HL-60 (cell line): Measurements from ENCODE around the gene FSTL5.

ENCODE experiments used
- DNase-seq, 2 experiments: peaks; one replicate each; pipeline ENCODE4 v3.0.0-alpha.2; 2010 to 2020; ENCODE audit warnings: low read depth in 1 of 2, low spot score in 1 of 2
- H3K27ac ChIP-seq: fragments of 250-450 bp; sonication (Bioruptor Pico); replicated peaks from 2 replicates; pipeline ENCODE4 v1.5.1; 2020; ENCODE audit warnings: mild to moderate bottlenecking, moderate library complexity
- H3K27me3 ChIP-seq: fragments of 250-450 bp; sonication (Bioruptor Pico); 2 replicates; pipeline ENCODE4 v1.5.1; 2021; ENCODE audit warnings: mild to moderate bottlenecking, moderate library complexity; ENCODE audit not compliant: insufficient read depth, poor library complexity, severe bottlenecking
- H3K4me3 ChIP-seq: replicated peaks from 2 replicates; pipeline ENCODE4 v1.5.1; 2011; ENCODE audit warnings: mild to moderate bottlenecking, control low read depth, low read length; ENCODE audit not compliant: insufficient read depth
- CTCF ChIP-seq: IDR thresholded peaks from one replicate; pipeline ENCODE4 v1.5.1; 2011; ENCODE audit warnings: low read length, control low read depth, inconsistent platforms; ENCODE audit not compliant: insufficient read depth
- GABPA ChIP-seq: IDR thresholded peaks from 2 replicates; pipeline ENCODE4 v1.6.1; 2012; ENCODE audit warnings: low read depth
- POLR2AphosphoS5 ChIP-seq: IDR thresholded peaks from 2 replicates; pipeline ENCODE4 v1.6.1; 2012; ENCODE audit warnings: low read depth
- REST ChIP-seq: IDR thresholded peaks from 2 replicates; pipeline ENCODE4 v1.6.1; 2012; ENCODE audit warnings: low read depth; ENCODE audit not compliant: insufficient replicate concordance
- SPI1 ChIP-seq: IDR thresholded peaks from 2 replicates; pipeline ENCODE4 v1.6.1; 2012; ENCODE audit warnings: low read depth, mild to moderate bottlenecking, borderline replicate concordance

Gene FSTL5

GRCh38 chr4:161498155-161498554 lies 665.6 kb downstream of the FSTL5 start:
- TF ChIP-seq SPI1 (no peak), POLR2AphosphoS5 (no peak), REST (no peak), GABPA (no peak)
- DNase-seq = no peak
- no peak overlapping the region for H3K4me3 ChIP-seq
- no peak overlapping the region for H3K27ac ChIP-seq
- no peaks in the 10 kb centered on the region for H3K27me3 ChIP-seq

- TF ChIP-seq POLR2AphosphoS5 = no peak
- no peak for TF ChIP-seq SPI1
- TF ChIP-seq REST = no peak
- no peak for TF ChIP-seq CTCF
- no peak for TF ChIP-seq GABPA
- peak; percentile 48 to 63 for DNase-seq
- Histone ChIP-seq H3K4me3 (no peak overlapping the region), H3K27me3 (no peaks in the 10 kb centered on the region), H3K27ac (peak overlapping the region; percentile 76)
Observed at GRCh38 chr4:161486461-161486860, 677.3 kb downstream of the FSTL5 start.

- Histone ChIP-seq H3K27me3 (no peaks in the 10 kb centered on the region), H3K27ac (no peak overlapping the region), H3K4me3 (no peak overlapping the region)
- TF ChIP-seq REST (no peak), SPI1 (no peak), POLR2AphosphoS5 (no peak), CTCF (no peak), GABPA (no peak)
- DNase-seq = no peak
Observed at GRCh38 chr4:161466316-161466715, 697.5 kb downstream of the FSTL5 start.
